GM19238 (cell line): ENCODE results near the gene RNF212.

Source experiments
- DNase-seq: peaks from one replicate; pipeline ENCODE4 v3.0.0; 2011; ENCODE audit warnings: low spot score; ENCODE audit not compliant: insufficient read length

Gene RNF212

GRCh38 chr4:1115528-1116293 is 2.3 kb upstream of the RNF212 start:
- no peak for DNase-seq

GRCh38 chr4:1112821-1113182 is 562 bp downstream of the RNF212 start:
- no peak for DNase-seq

GRCh38 chr4:1112174-1112820 is 1.1 kb downstream of the RNF212 start:
- no peak for DNase-seq

GRCh38 chr4:1111259-1111809 is 2.0 kb downstream of the RNF212 start:
- DNase-seq = no peak

- no peak for DNase-seq
Measured at GRCh38 chr4:1109898-1110506, 3.4 kb downstream of the RNF212 start.

GRCh38 chr4:1109333-1109732 is 4.0 kb downstream of the RNF212 start:
- DNase-seq = no peak

- no peak for DNase-seq
Measured at GRCh38 chr4:1105662-1106061, 7.7 kb downstream of the RNF212 start.

- no peak for DNase-seq
Measured at GRCh38 chr4:1105067-1105466, 8.3 kb downstream of the RNF212 start.

GRCh38 chr4:1104647-1105046 is 8.7 kb downstream of the RNF212 start:
- DNase-seq = no peak

- no peak for DNase-seq
Measured at GRCh38 chr4:1099684-1100335, 13.6 kb downstream of the RNF212 start.

- no peak for DNase-seq
Measured at GRCh38 chr4:1099270-1099669, 14.1 kb downstream of the RNF212 start.

GRCh38 chr4:1098311-1098925 is 14.9 kb downstream of the RNF212 start:
- no peak for DNase-seq

- DNase-seq = no peak
Measured at GRCh38 chr4:1097553-1097952, 15.8 kb downstream of the RNF212 start.

GRCh38 chr4:1096841-1097240 is 16.5 kb downstream of the RNF212 start:
- no peak for DNase-seq

- DNase-seq = no peak
Measured at GRCh38 chr4:1094336-1094690, 19.1 kb downstream of the RNF212 start.

GRCh38 chr4:1093391-1094335 is 19.7 kb downstream of the RNF212 start:
- DNase-seq = no peak

GRCh38 chr4:1092983-1093361 is 20.4 kb downstream of the RNF212 start:
- no peak for DNase-seq

GRCh38 chr4:1092026-1092982 is 21.1 kb downstream of the RNF212 start:
- no peak for DNase-seq

GRCh38 chr4:1091561-1091995 is 21.8 kb downstream of the RNF212 start:
- DNase-seq = no peak
